ENCODE results near the gene BHLHA15. TPM values are rescaled to one million over a fixed set of nuclear protein-coding genes. Genes with fewer than 3 reads are reported as not detected.

Gene BHLHA15
- total RNA-seq, 1 experiment from 2014 or later = 1.8 TPM

DNA sequence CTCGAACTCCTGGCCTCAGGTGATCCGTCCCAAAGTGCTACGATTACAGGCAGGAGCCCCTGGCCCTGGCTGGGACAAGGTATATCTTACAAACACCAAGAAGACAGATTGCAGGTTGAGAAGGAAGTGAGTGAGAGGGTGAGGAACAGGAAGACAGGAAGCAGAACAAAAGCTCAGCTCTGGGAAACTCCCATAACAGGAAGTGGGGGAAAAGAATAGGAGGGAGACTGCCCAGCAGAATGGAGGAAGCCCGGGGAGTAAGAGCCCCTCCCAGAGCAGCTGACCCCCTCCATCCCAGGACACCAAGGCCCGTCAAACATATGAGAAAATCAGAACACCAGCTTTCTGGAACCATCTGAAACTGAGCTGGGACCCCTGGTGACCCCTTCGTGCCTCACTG lies 37.9 kb downstream of the BHLHA15 start:
- no peak overlapping the region for H3K4me3 Mint-ChIP-seq (ENCODE audit: low read depth, unreplicated experiment)
- no peaks in the 10 kb centered on the region for H3K9me3 Mint-ChIP-seq (ENCODE audit: low read depth, unreplicated experiment)
- peaks cover 8% of the 10 kb centered on the region for H3K4me1 Mint-ChIP-seq (ENCODE audit: low read depth, unreplicated experiment)
- peaks cover 17% of the 10 kb centered on the region for H3K36me3 Mint-ChIP-seq (ENCODE audit: insufficient read depth, unreplicated experiment)
- TF ChIP-seq, protein P1, sequence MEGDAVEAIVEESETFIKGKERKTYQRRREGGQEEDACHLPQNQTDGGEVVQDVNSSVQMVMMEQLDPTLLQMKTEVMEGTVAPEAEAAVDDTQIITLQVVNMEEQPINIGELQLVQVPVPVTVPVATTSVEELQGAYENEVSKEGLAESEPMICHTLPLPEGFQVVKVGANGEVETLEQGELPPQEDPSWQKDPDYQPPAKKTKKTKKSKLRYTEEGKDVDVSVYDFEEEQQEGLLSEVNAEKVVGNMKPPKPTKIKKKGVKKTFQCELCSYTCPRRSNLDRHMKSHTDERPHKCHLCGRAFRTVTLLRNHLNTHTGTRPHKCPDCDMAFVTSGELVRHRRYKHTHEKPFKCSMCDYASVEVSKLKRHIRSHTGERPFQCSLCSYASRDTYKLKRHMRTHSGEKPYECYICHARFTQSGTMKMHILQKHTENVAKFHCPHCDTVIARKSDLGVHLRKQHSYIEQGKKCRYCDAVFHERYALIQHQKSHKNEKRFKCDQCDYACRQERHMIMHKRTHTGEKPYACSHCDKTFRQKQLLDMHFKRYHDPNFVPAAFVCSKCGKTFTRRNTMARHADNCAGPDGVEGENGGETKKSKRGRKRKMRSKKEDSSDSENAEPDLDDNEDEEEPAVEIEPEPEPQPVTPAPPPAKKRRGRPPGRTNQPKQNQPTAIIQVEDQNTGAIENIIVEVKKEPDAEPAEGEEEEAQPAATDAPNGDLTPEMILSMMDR (IDR thresholded peaks at IDR 0.05; ENCODE audit: unreplicated experiment) = no peak
- H3K27me3 Mint-ChIP-seq (ENCODE audit: unreplicated experiment) = no peaks in the 10 kb centered on the region
- no peak for DNase-seq
- CTCF ChIA-PET = interaction anchor here (0.6 kb wide), 1 partner anchor 17 kb away, joined by 4 read pairs; no protein-coding TSS in a partner anchor
- H3K27ac Mint-ChIP-seq (ENCODE audit: unreplicated experiment) = no peak overlapping the region
- BruUV-seq (replicated peaks) = no TSS peak
- intact Hi-C loops (cut with micrococcal nuclease; ENCODE audit: unreplicated experiment) = no loop called here

- H3K36me3 Mint-ChIP-seq (ENCODE audit: insufficient read depth, unreplicated experiment) = peaks cover 17% of the 10 kb centered on the region
- H3K4me3 Mint-ChIP-seq (ENCODE audit: low read depth, unreplicated experiment) = peak overlapping the region; percentile 100
- TF ChIP-seq, protein P1 (IDR thresholded peaks at IDR 0.05; ENCODE audit: unreplicated experiment) = no peak
- BruUV-seq (replicated peaks) = TSS peak; percentile 68
- DNase-seq = no peak
- intact Hi-C loops (cut with micrococcal nuclease; ENCODE audit: unreplicated experiment) = no loop called here
- H3K27ac Mint-ChIP-seq (ENCODE audit: unreplicated experiment) = peak overlapping the region; percentile 82
- H3K27me3 Mint-ChIP-seq (ENCODE audit: unreplicated experiment) = no peaks in the 10 kb centered on the region
- CTCF ChIA-PET = no interaction called here
- H3K9me3 Mint-ChIP-seq (ENCODE audit: low read depth, unreplicated experiment) = no peaks in the 10 kb centered on the region
- peaks cover 8% of the 10 kb centered on the region for H3K4me1 Mint-ChIP-seq (ENCODE audit: low read depth, unreplicated experiment)
These were observed 39.5 kb downstream of the BHLHA15 start for GRCh38 chr7:98250789-98251188.

DNA sequence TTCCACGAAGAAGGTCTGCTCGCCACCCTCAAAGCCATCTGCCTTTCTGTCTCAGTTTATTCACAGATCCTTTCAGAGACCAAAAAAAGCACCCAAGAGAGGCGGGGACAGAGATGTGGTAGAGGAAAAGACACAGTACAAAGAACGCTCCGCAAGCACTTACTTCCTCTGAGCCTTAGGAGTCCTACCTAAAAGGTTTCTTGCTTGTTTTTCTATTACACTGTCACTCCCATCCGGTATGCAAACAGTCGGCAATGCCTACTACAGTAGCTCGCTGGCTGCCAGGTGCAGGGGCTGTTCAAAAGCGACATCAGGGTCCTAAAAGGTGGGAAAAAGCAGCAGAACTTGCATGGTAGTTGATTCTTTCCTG lies 40.0 kb downstream of the BHLHA15 start:
- Mint-ChIP-seq H3K9me3 (ENCODE audit: low read depth, unreplicated experiment) (no peaks in the 10 kb centered on the region), H3K27me3 (ENCODE audit: unreplicated experiment) (no peaks in the 10 kb centered on the region), H3K4me1 (ENCODE audit: low read depth, unreplicated experiment) (peaks cover 8% of the 10 kb centered on the region), H3K4me3 (ENCODE audit: low read depth, unreplicated experiment) (peak overlapping the region; percentile 100), H3K27ac (ENCODE audit: unreplicated experiment) (peak overlapping the region; percentile 82), H3K36me3 (ENCODE audit: insufficient read depth, unreplicated experiment) (peaks cover 17% of the 10 kb centered on the region)
- CTCF ChIA-PET = no interaction called here
- TF ChIP-seq, protein P1 (IDR thresholded peaks at IDR 0.05; ENCODE audit: unreplicated experiment) = no peak
- no peak for DNase-seq
- no TSS peak for BruUV-seq (replicated peaks)
- intact Hi-C loops (cut with micrococcal nuclease; ENCODE audit: unreplicated experiment) = no loop called here

DNA sequence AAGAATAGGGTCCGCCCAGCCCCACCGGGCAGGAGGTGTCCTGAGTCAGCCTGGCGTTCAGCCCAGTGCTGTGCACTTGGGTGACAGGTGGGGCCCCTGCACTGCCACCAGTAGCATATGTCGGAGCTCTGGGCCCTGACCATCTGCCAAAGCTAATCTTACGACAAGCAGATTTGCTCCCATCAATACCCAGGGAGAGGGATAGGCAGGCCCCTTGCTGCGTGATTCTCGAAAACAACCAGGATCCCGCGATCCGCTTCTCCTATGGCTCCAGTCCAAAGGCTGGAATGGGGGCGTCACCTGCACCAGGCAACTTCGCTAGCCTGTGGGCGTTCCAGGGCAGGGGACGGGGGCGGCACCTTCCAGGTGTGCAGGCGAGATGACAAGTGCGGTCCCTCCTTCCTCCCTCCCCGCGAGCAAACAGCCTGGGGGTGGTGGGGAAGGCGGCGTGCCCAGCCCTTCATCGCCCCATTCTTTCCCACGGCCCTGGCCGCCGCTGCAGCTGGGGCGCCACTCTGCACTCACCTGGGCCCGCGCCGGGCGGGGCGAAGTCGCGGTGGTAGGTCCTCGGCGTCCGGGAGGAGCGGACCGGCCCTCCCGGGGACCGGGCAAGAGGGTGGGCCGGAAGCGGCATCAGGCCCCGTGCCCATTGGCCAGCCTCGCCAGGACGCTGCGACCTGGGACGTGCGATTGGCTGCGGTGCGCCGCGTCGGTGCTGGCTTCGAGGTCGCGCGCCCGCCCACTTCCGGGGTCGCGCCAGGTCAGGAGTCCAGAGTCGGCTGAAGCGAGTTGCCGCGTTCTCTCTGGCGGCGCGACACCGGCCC lies 40.6 kb downstream of the BHLHA15 start, which contains the start of gene TECPR1:
TSS of gene TECPR1 (minus strand) at position 632 of the 824 bp plus-strand sequence. CDS start 6,086 bp downstream, outside the sequence.
- Mint-ChIP-seq H3K27me3 (ENCODE audit: unreplicated experiment) (no peaks in the 10 kb centered on the region), H3K27ac (ENCODE audit: unreplicated experiment) (peak within 1 kb of the TSS; percentile 82), H3K9me3 (ENCODE audit: low read depth, unreplicated experiment) (no peaks in the 10 kb centered on the region), H3K4me1 (ENCODE audit: low read depth, unreplicated experiment) (peaks cover 8% of the 10 kb centered on the region), H3K36me3 (ENCODE audit: insufficient read depth, unreplicated experiment) (peaks cover 17% of the 10 kb centered on the region), H3K4me3 (ENCODE audit: low read depth, unreplicated experiment) (peak within 1 kb of the TSS; percentile 100)
- CTCF ChIA-PET = no interaction called here
- TF ChIP-seq, protein P1 (IDR thresholded peaks at IDR 0.05; ENCODE audit: unreplicated experiment) = no peak
- BruUV-seq (replicated peaks) = no TSS peak
- intact Hi-C loops (cut with micrococcal nuclease; ENCODE audit: unreplicated experiment) = no loop called here
- DNase-seq = peak; percentile 92
